Islet precursor cell (in vitro differentiated cells): Measurements from ENCODE around the gene GPR157.
"Not testable (repeated sequence)": the region's sequence is repeated elsewhere in the genome, so short reads cannot be mapped to it uniquely, and the experiment has no call there.

ENCODE experiments used
- DNase-seq: peaks from one replicate; pipeline ENCODE4 v3.0.0-alpha.2; 2018

GPR157 gene

GRCh38 chr1:9128520-9129265, at the start of gene GPR157:
Gene GPR157, minus strand, starts transcription at chr1:9129102. Its CDS starts 75 bp downstream, at chr1:9129027.
- DNase-seq = peak; percentile 86

- DNase-seq = no peak
Observed at GRCh38 chr1:9174762-9175161, 45.9 kb upstream of the GPR157 start.

GRCh38 chr1:9174243-9174642, 45.3 kb upstream of the GPR157 start:
- no peak for DNase-seq

GRCh38 chr1:9169601-9170137, 40.8 kb upstream of the GPR157 start:
- DNase-seq = no peak

GRCh38 chr1:9167638-9168037, 38.7 kb upstream of the GPR157 start:
- DNase-seq = no peak

- no peak for DNase-seq
Observed at GRCh38 chr1:9166289-9167235, 37.7 kb upstream of the GPR157 start.

GRCh38 chr1:9165396-9165795, 36.5 kb upstream of the GPR157 start:
- no peak for DNase-seq

- DNase-seq = no peak
Observed at GRCh38 chr1:9164919-9165318, 36.0 kb upstream of the GPR157 start.

- DNase-seq = no peak
Observed at GRCh38 chr1:9164532-9164900, 35.6 kb upstream of the GPR157 start.

GRCh38 chr1:9161963-9162362, 33.1 kb upstream of the GPR157 start:
- DNase-seq = no peak

- DNase-seq = no peak
Observed at GRCh38 chr1:9161342-9161741, 32.4 kb upstream of the GPR157 start.

- no peak for DNase-seq
Observed at GRCh38 chr1:9160079-9160717, 31.3 kb upstream of the GPR157 start.

GRCh38 chr1:9155879-9156278, 27.0 kb upstream of the GPR157 start:
- no peak for DNase-seq

GRCh38 chr1:9155405-9155804, 26.5 kb upstream of the GPR157 start:
- DNase-seq = not testable (repeated sequence)

GRCh38 chr1:9153152-9153551, 24.2 kb upstream of the GPR157 start:
- DNase-seq = no peak

- DNase-seq = no peak
Observed at GRCh38 chr1:9152535-9152934, 23.6 kb upstream of the GPR157 start.

- DNase-seq = no peak
Observed at GRCh38 chr1:9151328-9151860, 22.5 kb upstream of the GPR157 start.

- no peak for DNase-seq
Observed at GRCh38 chr1:9150582-9151327, 21.9 kb upstream of the GPR157 start.

GRCh38 chr1:9149837-9150581, 21.1 kb upstream of the GPR157 start:
- peak; percentile 57 for DNase-seq

- DNase-seq = no peak
Observed at GRCh38 chr1:9149151-9149550, 20.2 kb upstream of the GPR157 start.

- no peak for DNase-seq
Observed at GRCh38 chr1:9146156-9146555, 17.3 kb upstream of the GPR157 start.
